NOMO-1 treated with dmso at 0.1 percent for 144 hours (cell line): Measurements from ENCODE around the gene TRIM33.
A peak's percentile ranks its signal among the peaks of the same experiment; 100 is the strongest.
"Not testable (repeated sequence)": the region's sequence is repeated elsewhere in the genome, so short reads cannot be mapped to it uniquely, and the experiment has no call there.

Experiments
- DNase-seq: peaks from one replicate; lab custom pipeline; 2025; ENCODE audit not compliant: unreplicated experiment; lab: John Stamatoyannopoulos, UW

Gene TRIM33

GRCh38 chr1:114428083-114428754 lies 82.8 kb downstream of the TRIM33 start:
- no peak for DNase-seq

- DNase-seq, result no peak
Observed at GRCh38 chr1:114427612-114428011, 83.4 kb downstream of the TRIM33 start.

GRCh38 chr1:114423455-114423854 lies 87.5 kb downstream of the TRIM33 start:
- no peak for DNase-seq

- DNase-seq, result not testable (repeated sequence)
Observed at GRCh38 chr1:114418948-114419347, 92.1 kb downstream of the TRIM33 start.

GRCh38 chr1:114397601-114398000 lies 113.4 kb downstream of the TRIM33 start:
- DNase-seq, result no peak

GRCh38 chr1:114395863-114396262 lies 115.1 kb downstream of the TRIM33 start:
- no peak for DNase-seq

- DNase-seq, result no peak
Observed at GRCh38 chr1:114390960-114391359, 120.0 kb downstream of the TRIM33 start.

- no peak for DNase-seq
Observed at GRCh38 chr1:114390361-114390760, 120.6 kb downstream of the TRIM33 start.

GRCh38 chr1:114388432-114389003 lies 122.5 kb downstream of the TRIM33 start:
- DNase-seq, result no peak

- DNase-seq, result not testable (repeated sequence)
Observed at GRCh38 chr1:114387585-114387984, 123.4 kb downstream of the TRIM33 start.

GRCh38 chr1:114387010-114387360 lies 124.0 kb downstream of the TRIM33 start:
- no peak for DNase-seq

GRCh38 chr1:114386129-114387009 lies 124.6 kb downstream of the TRIM33 start:
- DNase-seq, result no peak

- no peak for DNase-seq
Observed at GRCh38 chr1:114384922-114385321, 126.1 kb downstream of the TRIM33 start.

- DNase-seq, result no peak
Observed at GRCh38 chr1:114379987-114380386, 131.0 kb downstream of the TRIM33 start.

- no peak for DNase-seq
Observed at GRCh38 chr1:114379358-114379757, 131.6 kb downstream of the TRIM33 start.

- no peak for DNase-seq
Observed at GRCh38 chr1:114377356-114377755, 133.6 kb downstream of the TRIM33 start.

- DNase-seq, result peak; percentile 24
Observed at GRCh38 chr1:114369930-114370329, 141.1 kb downstream of the TRIM33 start.

- DNase-seq, result not testable (repeated sequence)
Observed at GRCh38 chr1:114369266-114369919, 141.6 kb downstream of the TRIM33 start.

GRCh38 chr1:114368560-114369255 lies 142.3 kb downstream of the TRIM33 start:
- no peak for DNase-seq

- no peak for DNase-seq
Observed at GRCh38 chr1:114367810-114368209, 143.2 kb downstream of the TRIM33 start.

GRCh38 chr1:114363230-114363629 lies 147.8 kb downstream of the TRIM33 start:
- not testable (repeated sequence) for DNase-seq
